ENCODE data around the gene CLIC3.

DNA sequence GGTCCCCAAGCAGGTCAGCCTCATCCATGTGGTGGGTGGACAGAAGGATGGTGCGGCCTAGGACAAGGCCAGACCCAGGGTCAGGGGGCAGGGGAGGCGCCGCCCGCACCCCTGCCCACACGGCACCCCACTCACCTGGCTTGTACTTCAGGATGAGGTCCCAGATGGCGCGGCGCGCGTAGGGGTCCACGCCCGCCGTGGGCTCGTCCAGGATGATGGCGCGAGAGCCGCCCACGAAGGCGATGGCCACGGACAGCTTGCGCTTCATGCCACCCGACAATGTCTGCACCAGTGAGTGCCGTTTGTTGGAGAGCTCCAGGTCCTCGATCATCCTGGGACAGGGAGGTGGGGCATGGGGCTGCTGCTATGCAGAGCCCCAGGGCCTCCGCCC is 19.2 kb upstream of the CLIC3 start:
- TF ChIP-seq ZNF274 (IDR thresholded peaks at IDR 0.05; ENCODE audit: low read depth, low read length) (no peak), SUZ12 (IDR thresholded peaks at IDR 0.05; ENCODE audit: extremely low read depth, insufficient read depth, insufficient read length) (no peak)
